MM.1S (cell line): ENCODE measurements around the gene PARP1.

Experiments
- DNase-seq: peaks from one replicate; pipeline ENCODE4 v3.0.0-alpha.2; 2015
- H2AFZ ChIP-seq: fragments of 300-600 bp; sonication (generic); 2 replicates; pipeline ENCODE4 v1.6.0; 2016; ENCODE audit warnings: antibody characterized with exemption, low read length
- H3F3A ChIP-seq: fragments of 300-600 bp; sonication (generic); 2 replicates; pipeline ENCODE4 v1.6.1; 2016; ENCODE audit warnings: mild to moderate bottlenecking, antibody characterized with exemption, low read length, moderate library complexity, mixed read lengths; ENCODE audit not compliant: insufficient read depth
- H3K27ac ChIP-seq: fragments of 300-600 bp; sonication (generic); 2 replicates; pipeline ENCODE4 v1.5.1; 2016; ENCODE audit warnings: mild to moderate bottlenecking, low read length
- H3K27me3 ChIP-seq: fragments of 300-600 bp; sonication (generic); replicated peaks from 2 replicates; pipeline ENCODE4 v1.6.0; 2016; ENCODE audit warnings: low read length; ENCODE audit not compliant: insufficient read depth
- H3K36me3 ChIP-seq: fragments of 300-600 bp; sonication (generic); replicated peaks from 2 replicates; pipeline ENCODE4 v1.6.1; 2016; ENCODE audit warnings: mild to moderate bottlenecking, low read length, mixed read lengths; ENCODE audit not compliant: insufficient read depth
- H3K4me1 ChIP-seq: fragments of 300-600 bp; sonication (generic); 2 replicates; pipeline ENCODE4 v1.6.1; 2016; ENCODE audit warnings: low read length, mixed read lengths
- H3K4me2 ChIP-seq: fragments of 300-600 bp; sonication (generic); 2 replicates; pipeline ENCODE4 v1.6.0; 2016; ENCODE audit warnings: low read depth, low read length
- H3K4me3 ChIP-seq: fragments of 300-600 bp; sonication (generic); 2 replicates; pipeline ENCODE4 v1.5.1; 2016; ENCODE audit warnings: low read length, mixed read lengths
- H3K79me2 ChIP-seq: fragments of 300-600 bp; sonication (generic); 2 replicates; pipeline ENCODE4 v1.6.1; 2016; ENCODE audit warnings: mixed run types, low read length, mixed read lengths
- H3K9ac ChIP-seq: fragments of 300-600 bp; sonication (generic); 2 replicates; pipeline ENCODE4 v1.6.1; 2016; ENCODE audit warnings: low read length, mixed read lengths
- H3K9me2 ChIP-seq: fragments of 300-600 bp; sonication (generic); replicated peaks from 2 replicates; pipeline ENCODE4 v1.6.1; 2016; ENCODE audit warnings: mild to moderate bottlenecking, low read length, mixed read lengths; ENCODE audit not compliant: insufficient read depth
- H3K9me3 ChIP-seq: fragments of 300-600 bp; sonication (generic); replicated peaks from 2 replicates; pipeline ENCODE4 v1.6.1; 2016; ENCODE audit warnings: mild to moderate bottlenecking, low read length, mixed read lengths; ENCODE audit not compliant: insufficient read depth
- H4K20me1 ChIP-seq: fragments of 300-600 bp; sonication (generic); 2 replicates; pipeline ENCODE4 v1.6.1; 2016; ENCODE audit warnings: mild to moderate bottlenecking, low read length, moderate library complexity, mixed read lengths; ENCODE audit not compliant: insufficient read depth
- EZH2 ChIP-seq: fragments of 300-600 bp; sonication (generic); optimal IDR thresholded peaks from 2 replicates; pipeline ENCODE3; 2017; ENCODE audit warnings: low read depth, mild to moderate bottlenecking, antibody characterized with exemption, low read length, mixed read lengths
- EZH2phosphoT487 ChIP-seq: fragments of 300-600 bp; sonication (generic); IDR thresholded peaks from 2 replicates; pipeline ENCODE4 v1.6.1; 2018; ENCODE audit warnings: antibody characterized with exemption, low read length
- TF ChIP-seq, protein P1 (sequence below): fragments of 300-600 bp; sonication (generic); IDR thresholded peaks from 2 replicates; pipeline ENCODE4 v1.5.1; 2016; ENCODE audit warnings: antibody characterized with exemption, low read length, mixed read lengths

PARP1 gene

DNA sequence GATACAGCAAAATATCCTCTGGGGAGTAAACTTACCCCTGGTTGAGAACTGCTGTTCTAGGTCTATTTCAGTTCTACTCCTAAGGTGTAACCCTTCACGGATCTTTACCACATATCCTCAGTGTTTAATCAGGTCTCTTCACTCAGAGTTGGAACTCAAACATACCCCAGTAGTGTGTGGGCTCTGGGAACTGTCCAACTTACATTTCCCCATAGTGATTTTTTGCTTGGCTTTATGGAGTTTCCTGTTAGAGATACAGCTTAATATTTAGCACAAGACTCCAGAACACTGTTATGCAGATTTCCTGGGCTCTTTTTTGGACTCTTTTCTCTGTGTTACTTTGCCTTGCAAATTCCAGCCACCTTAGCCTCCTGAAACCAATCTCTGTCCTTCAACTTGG, 72.2 kb downstream of the PARP1 start:
- Histone ChIP-seq H3K4me3 (no peak overlapping the region), H3K4me2 (no peak overlapping the region), H3K4me1 (peaks cover 3% of the 10 kb centered on the region; the same call in 1 of the 2 replicates), H3K36me3 (no peaks in the 10 kb centered on the region), H4K20me1 (no peaks in the 10 kb centered on the region), H3K9ac (no peak overlapping the region), H3K9me2 (no peaks in the 10 kb centered on the region), H3K27me3 (no peaks in the 10 kb centered on the region), H3K9me3 (no peaks in the 10 kb centered on the region), H3F3A (0 out of 2 replicates have a peak, but pooled peaks cover 8% of the 10 kb centered on the region), H3K27ac (no peak overlapping the region), H2AFZ (no peak overlapping the region), H3K79me2 (no peaks in the 10 kb centered on the region)
- TF ChIP-seq, protein P1, sequence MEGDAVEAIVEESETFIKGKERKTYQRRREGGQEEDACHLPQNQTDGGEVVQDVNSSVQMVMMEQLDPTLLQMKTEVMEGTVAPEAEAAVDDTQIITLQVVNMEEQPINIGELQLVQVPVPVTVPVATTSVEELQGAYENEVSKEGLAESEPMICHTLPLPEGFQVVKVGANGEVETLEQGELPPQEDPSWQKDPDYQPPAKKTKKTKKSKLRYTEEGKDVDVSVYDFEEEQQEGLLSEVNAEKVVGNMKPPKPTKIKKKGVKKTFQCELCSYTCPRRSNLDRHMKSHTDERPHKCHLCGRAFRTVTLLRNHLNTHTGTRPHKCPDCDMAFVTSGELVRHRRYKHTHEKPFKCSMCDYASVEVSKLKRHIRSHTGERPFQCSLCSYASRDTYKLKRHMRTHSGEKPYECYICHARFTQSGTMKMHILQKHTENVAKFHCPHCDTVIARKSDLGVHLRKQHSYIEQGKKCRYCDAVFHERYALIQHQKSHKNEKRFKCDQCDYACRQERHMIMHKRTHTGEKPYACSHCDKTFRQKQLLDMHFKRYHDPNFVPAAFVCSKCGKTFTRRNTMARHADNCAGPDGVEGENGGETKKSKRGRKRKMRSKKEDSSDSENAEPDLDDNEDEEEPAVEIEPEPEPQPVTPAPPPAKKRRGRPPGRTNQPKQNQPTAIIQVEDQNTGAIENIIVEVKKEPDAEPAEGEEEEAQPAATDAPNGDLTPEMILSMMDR, result no peak
- DNase-seq, result no peak

DNA sequence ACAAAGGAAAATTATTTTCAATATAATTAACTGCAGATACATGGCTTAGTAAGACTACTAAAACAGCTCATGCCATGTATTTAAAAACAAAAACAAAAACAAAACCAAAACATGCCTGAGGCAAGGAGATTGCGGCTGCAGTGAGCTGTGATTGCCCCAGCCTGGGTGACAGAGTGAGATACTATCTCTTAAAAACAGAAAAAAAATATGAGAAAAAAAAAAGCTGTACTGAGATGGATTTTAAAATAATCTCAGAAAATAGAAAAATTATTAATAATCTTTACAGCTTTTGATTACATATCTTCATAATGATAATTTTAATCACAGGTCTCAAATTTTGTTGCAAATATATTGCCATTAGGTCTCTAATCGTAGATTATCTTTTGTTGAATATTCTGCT, 74.9 kb downstream of the PARP1 start:
- Histone ChIP-seq H3K4me2 (peak overlapping the region; percentile 50), H3K4me1 (peaks cover 3% of the 10 kb centered on the region; the same call in 1 of the 2 replicates), H2AFZ (peak overlapping the region; percentile 36), H3F3A (0 out of 2 replicates have a peak, but pooled peaks cover 8% of the 10 kb centered on the region), H4K20me1 (no peaks in the 10 kb centered on the region), H3K36me3 (no peaks in the 10 kb centered on the region), H3K9ac (peak overlapping the region; percentile 3; the same call in 1 of the 2 replicates), H3K9me2 (no peaks in the 10 kb centered on the region), H3K79me2 (no peaks in the 10 kb centered on the region), H3K27ac (peak overlapping the region; percentile 17; the same call in 1 of the 2 replicates), H3K27me3 (no peaks in the 10 kb centered on the region), H3K4me3 (peak overlapping the region; percentile 34), H3K9me3 (no peaks in the 10 kb centered on the region)
- TF ChIP-seq EZH2phosphoT487 (no peak), EZH2 (no peak)
- TF ChIP-seq, protein P1, result no peak
- DNase-seq, result peak; percentile 62

DNA sequence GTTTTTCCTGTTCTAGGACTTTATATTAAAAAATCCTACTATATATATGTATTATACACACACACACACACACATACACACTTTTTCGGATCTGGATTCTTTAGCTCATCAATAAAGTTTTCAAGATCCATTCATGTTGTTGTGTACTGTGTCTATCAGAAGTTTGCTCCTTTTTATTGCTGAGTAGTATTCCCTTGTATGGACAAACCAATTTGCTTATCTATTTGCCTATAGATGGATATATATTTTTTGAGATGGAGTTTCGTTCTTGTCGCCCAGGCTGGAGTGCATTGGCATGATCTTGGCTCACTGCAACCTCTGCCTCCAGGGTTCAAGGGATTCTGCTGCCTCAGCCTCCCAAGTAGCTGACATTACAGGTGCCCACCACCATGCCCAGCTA, 78.7 kb downstream of the PARP1 start:
- H4K20me1 ChIP-seq, result no peaks in the 10 kb centered on the region
- H3K79me2 ChIP-seq, result no peaks in the 10 kb centered on the region
- H2AFZ ChIP-seq, result no peak overlapping the region
- TF ChIP-seq, protein P1, result no peak
- no peak for TF ChIP-seq EZH2phosphoT487
- H3F3A ChIP-seq, result 0 out of 2 replicates have a peak, but pooled peaks cover 8% of the 10 kb centered on the region
- no peaks in the 10 kb centered on the region for H3K9me3 ChIP-seq
- H3K27me3 ChIP-seq, result no peaks in the 10 kb centered on the region
- no peaks in the 10 kb centered on the region for H3K9me2 ChIP-seq
- H3K27ac ChIP-seq, result no peak overlapping the region
- no peak for DNase-seq
- no peaks in the 10 kb centered on the region for H3K36me3 ChIP-seq
- H3K4me3 ChIP-seq, result no peak overlapping the region
- H3K4me1 ChIP-seq, result peaks cover 3% of the 10 kb centered on the region; the same call in 1 of the 2 replicates
- H3K9ac ChIP-seq, result no peak overlapping the region
- H3K4me2 ChIP-seq, result no peak overlapping the region
